AG09309 (cell line): ENCODE data around the gene OPTC.
"Not testable (repeated sequence)": the region's sequence is repeated elsewhere in the genome, so short reads cannot be mapped to it uniquely, and the experiment has no call there.

Experiments used
- DNase-seq: peaks from one replicate; pipeline ENCODE4 v3.0.0-alpha.2; 2010; ENCODE audit warnings: low read depth
- H3K4me3 ChIP-seq: 2 replicates; pipeline ENCODE4 v1.5.1; 2011; ENCODE audit warnings: mild to moderate bottlenecking, low read depth, low read length, moderate library complexity; ENCODE audit not compliant: control insufficient read depth
- TF ChIP-seq, protein P1 (sequence below): IDR thresholded peaks from 2 replicates; pipeline ENCODE4 v1.5.1; 2011; ENCODE audit warnings: mild to moderate bottlenecking, low read depth, low read length, inconsistent platforms; ENCODE audit not compliant: insufficient read depth, control insufficient read depth; ENCODE audit errors: missing control alignments

The OPTC gene

GRCh38 chr1:203464226-203464625 lies 29.7 kb upstream of the OPTC start:
- no peak for DNase-seq
- TF ChIP-seq, protein P1, sequence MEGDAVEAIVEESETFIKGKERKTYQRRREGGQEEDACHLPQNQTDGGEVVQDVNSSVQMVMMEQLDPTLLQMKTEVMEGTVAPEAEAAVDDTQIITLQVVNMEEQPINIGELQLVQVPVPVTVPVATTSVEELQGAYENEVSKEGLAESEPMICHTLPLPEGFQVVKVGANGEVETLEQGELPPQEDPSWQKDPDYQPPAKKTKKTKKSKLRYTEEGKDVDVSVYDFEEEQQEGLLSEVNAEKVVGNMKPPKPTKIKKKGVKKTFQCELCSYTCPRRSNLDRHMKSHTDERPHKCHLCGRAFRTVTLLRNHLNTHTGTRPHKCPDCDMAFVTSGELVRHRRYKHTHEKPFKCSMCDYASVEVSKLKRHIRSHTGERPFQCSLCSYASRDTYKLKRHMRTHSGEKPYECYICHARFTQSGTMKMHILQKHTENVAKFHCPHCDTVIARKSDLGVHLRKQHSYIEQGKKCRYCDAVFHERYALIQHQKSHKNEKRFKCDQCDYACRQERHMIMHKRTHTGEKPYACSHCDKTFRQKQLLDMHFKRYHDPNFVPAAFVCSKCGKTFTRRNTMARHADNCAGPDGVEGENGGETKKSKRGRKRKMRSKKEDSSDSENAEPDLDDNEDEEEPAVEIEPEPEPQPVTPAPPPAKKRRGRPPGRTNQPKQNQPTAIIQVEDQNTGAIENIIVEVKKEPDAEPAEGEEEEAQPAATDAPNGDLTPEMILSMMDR: no peak
- H3K4me3 ChIP-seq: no peak overlapping the region

GRCh38 chr1:203464743-203465142 lies 29.2 kb upstream of the OPTC start:
- H3K4me3 ChIP-seq: no peak overlapping the region
- TF ChIP-seq, protein P1: no peak

GRCh38 chr1:203465146-203465798 lies 28.7 kb upstream of the OPTC start:
- TF ChIP-seq, protein P1: no peak
- H3K4me3 ChIP-seq: no peak overlapping the region
- no peak for DNase-seq

More at GRCh38 chr1:203464743-203465142, 29.2 kb upstream of the OPTC start:
- DNase-seq: no peak

DNA sequence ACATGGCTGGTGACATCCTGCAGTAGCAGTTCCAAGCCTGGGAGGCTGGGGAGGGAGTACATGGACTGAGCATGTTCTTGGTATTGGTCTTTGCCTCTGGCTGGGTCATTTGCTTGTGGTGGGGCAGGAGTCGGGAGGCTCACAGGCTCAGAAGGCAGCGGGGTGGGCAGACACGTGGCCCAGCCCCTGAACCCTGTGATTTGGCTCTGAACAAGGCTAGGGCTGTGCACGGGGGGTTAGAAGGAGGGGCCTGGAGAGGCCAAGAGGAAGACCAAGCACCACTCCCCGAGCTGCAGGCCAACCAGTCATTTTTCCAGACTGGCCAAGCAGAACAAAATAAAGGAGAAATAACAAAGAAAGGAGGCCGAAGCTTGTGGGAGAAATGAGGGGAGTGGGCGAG lies 28.0 kb upstream of the OPTC start:
- DNase-seq: no peak
- no peak overlapping the region for H3K4me3 ChIP-seq
- TF ChIP-seq, protein P1: no peak

GRCh38 chr1:203466906-203467549 lies 26.9 kb upstream of the OPTC start:
- DNase-seq, H3K4me3 ChIP-seq: not testable (repeated sequence)

DNA sequence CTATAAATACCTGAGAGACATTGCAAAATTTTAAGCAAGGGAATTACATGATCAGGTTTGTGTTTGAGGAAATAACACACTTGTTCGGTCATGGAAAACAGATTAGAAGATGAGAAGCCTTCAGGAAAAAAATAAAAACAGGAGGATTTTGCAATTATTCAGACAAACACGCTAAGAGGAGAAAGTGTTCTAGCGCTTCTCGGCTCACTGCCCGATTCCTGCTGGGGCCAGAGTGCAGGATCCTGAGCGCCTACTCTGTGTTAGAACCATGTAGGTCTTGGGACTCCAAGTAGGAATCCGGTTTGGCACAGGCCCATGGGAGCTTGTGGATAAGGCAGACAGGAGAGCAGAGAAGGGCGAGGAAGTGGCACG lies 26.4 kb upstream of the OPTC start:
- TF ChIP-seq, protein P1: no peak
- no peak for DNase-seq
- H3K4me3 ChIP-seq: no peak overlapping the region

DNA sequence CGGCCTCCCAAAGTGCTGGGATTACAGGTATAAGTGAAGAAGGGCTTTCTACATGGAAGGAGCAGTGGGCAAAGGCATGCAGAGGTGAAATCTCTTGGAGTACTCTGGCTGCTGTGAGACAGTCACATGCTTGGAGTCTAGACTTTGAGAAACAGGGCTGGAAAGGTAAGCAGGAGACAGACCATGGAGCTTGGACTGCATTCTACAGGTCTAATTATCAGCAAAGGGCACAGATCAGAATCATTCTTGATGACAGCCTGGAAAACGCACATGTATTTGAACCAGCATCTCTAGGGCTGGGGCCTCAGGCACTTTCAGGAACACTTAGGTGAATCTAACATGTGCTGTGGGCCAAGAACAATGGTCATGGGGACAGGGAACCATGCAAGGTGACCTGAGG lies 25.6 kb upstream of the OPTC start:
- no peak for DNase-seq
- no peak overlapping the region for H3K4me3 ChIP-seq
- TF ChIP-seq, protein P1: no peak
